Measurements from ENCODE around the gene TEAD1. TPM values are rescaled to one million over a fixed set of nuclear protein-coding genes. Genes with fewer than 3 reads are reported as not detected.

TEAD1 gene
- polyA plus RNA-seq, 1 donor from 2014 or later, result 12.2 TPM

DNA sequence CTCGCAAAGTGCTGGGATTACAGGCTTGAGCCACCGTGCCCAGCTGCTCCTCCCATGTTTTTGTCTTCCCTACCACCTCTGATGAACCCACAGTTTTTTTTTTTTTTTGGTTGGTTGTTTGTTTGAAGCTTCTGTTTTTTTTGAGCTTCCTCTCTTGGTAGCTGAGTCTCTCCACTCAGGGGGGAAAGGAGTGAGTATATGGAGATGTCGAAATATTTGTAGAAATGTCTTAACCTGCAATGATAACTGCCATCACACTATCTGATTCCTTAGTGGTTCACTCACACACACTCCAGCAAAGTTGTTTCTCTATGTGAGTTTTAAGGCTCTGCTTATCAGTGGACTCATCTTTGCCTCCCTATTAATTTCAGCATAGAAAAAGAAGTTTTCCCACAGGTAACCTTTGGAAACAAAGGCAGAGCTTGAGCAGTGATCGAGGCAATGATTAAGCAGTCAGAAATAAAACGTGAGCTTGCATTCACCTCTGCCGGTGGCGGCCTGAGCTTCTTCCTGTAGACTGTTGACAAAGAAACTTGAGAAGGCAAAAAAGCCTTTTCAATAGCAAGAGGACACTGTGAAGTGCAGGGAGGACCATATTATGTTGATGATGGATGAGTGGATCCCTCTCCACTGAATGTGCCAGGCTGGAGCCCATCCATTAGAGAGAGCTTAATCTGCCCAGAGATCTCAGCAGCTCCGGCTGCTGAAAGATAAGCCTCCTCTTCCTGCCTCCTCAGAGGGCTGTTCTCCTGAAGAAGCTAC, 305.9 kb downstream of the TEAD1 start:
- H3F3A ChIP-seq (ENCODE audit: insufficient read depth, low read length, poor library complexity, severe bottlenecking), result no peaks in the 10 kb centered on the region
- no peak overlapping the region for H3K4me2 ChIP-seq (ENCODE audit: low read length)
- no peaks in the 10 kb centered on the region for H3K9me3 ChIP-seq (ENCODE audit: low read length)
- no peak overlapping the region for H3K27ac ChIP-seq (ENCODE audit: low read length)
- TF ChIP-seq RAD21 (conservative IDR thresholded peaks at IDR 0.05), result no peak
- TF ChIP-seq MXI1 (conservative IDR thresholded peaks at IDR 0.05; ENCODE audit: poor library complexity, severe bottlenecking), result no peak
- no peak for TF ChIP-seq POLR2AphosphoS5 (IDR thresholded peaks at IDR 0.05)
- no peak for TF ChIP-seq EP300 (conservative IDR thresholded peaks at IDR 0.05; ENCODE audit: poor library complexity, severe bottlenecking)
- no peak for TF ChIP-seq EZH2 (IDR thresholded peaks at IDR 0.05; ENCODE audit: borderline replicate concordance, insufficient read depth, low read length, poor library complexity, severe bottlenecking)
- TF ChIP-seq, protein P1, sequence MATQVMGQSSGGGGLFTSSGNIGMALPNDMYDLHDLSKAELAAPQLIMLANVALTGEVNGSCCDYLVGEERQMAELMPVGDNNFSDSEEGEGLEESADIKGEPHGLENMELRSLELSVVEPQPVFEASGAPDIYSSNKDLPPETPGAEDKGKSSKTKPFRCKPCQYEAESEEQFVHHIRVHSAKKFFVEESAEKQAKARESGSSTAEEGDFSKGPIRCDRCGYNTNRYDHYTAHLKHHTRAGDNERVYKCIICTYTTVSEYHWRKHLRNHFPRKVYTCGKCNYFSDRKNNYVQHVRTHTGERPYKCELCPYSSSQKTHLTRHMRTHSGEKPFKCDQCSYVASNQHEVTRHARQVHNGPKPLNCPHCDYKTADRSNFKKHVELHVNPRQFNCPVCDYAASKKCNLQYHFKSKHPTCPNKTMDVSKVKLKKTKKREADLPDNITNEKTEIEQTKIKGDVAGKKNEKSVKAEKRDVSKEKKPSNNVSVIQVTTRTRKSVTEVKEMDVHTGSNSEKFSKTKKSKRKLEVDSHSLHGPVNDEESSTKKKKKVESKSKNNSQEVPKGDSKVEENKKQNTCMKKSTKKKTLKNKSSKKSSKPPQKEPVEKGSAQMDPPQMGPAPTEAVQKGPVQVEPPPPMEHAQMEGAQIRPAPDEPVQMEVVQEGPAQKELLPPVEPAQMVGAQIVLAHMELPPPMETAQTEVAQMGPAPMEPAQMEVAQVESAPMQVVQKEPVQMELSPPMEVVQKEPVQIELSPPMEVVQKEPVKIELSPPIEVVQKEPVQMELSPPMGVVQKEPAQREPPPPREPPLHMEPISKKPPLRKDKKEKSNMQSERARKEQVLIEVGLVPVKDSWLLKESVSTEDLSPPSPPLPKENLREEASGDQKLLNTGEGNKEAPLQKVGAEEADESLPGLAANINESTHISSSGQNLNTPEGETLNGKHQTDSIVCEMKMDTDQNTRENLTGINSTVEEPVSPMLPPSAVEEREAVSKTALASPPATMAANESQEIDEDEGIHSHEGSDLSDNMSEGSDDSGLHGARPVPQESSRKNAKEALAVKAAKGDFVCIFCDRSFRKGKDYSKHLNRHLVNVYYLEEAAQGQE (IDR thresholded peaks at IDR 0.05; ENCODE audit: borderline replicate concordance), result no peak
- no peak for TF ChIP-seq TAF1 (IDR thresholded peaks at IDR 0.05; ENCODE audit: low read depth)
- TF ChIP-seq, protein P2, sequence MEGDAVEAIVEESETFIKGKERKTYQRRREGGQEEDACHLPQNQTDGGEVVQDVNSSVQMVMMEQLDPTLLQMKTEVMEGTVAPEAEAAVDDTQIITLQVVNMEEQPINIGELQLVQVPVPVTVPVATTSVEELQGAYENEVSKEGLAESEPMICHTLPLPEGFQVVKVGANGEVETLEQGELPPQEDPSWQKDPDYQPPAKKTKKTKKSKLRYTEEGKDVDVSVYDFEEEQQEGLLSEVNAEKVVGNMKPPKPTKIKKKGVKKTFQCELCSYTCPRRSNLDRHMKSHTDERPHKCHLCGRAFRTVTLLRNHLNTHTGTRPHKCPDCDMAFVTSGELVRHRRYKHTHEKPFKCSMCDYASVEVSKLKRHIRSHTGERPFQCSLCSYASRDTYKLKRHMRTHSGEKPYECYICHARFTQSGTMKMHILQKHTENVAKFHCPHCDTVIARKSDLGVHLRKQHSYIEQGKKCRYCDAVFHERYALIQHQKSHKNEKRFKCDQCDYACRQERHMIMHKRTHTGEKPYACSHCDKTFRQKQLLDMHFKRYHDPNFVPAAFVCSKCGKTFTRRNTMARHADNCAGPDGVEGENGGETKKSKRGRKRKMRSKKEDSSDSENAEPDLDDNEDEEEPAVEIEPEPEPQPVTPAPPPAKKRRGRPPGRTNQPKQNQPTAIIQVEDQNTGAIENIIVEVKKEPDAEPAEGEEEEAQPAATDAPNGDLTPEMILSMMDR (IDR thresholded peaks at IDR 0.05; ENCODE audit: poor library complexity, severe bottlenecking), result no peak
- no peak for TF ChIP-seq SMC3 (conservative IDR thresholded peaks at IDR 0.05; ENCODE audit: poor library complexity)
- H3K4me3 ChIP-seq (ENCODE audit: low read length), result no peak overlapping the region
- H2AFZ ChIP-seq (ENCODE audit: low read depth, low read length), result no peak overlapping the region
- no peaks in the 10 kb centered on the region for H3K27me3 ChIP-seq (ENCODE audit: insufficient read depth, low read depth, low read length)
- no peaks in the 10 kb centered on the region for H3K36me3 ChIP-seq (ENCODE audit: insufficient read depth, low read length)
- no peaks in the 10 kb centered on the region for H3K9me2 ChIP-seq (ENCODE audit: insufficient read depth, low read length)
- no peaks in the 10 kb centered on the region for H3K79me2 ChIP-seq (replicated peaks; ENCODE audit: insufficient read depth, low read length)
- no peak overlapping the region for H3K9ac ChIP-seq (ENCODE audit: low read length)
- H4K20me1 ChIP-seq (ENCODE audit: insufficient read depth), result no peaks in the 10 kb centered on the region

DNA sequence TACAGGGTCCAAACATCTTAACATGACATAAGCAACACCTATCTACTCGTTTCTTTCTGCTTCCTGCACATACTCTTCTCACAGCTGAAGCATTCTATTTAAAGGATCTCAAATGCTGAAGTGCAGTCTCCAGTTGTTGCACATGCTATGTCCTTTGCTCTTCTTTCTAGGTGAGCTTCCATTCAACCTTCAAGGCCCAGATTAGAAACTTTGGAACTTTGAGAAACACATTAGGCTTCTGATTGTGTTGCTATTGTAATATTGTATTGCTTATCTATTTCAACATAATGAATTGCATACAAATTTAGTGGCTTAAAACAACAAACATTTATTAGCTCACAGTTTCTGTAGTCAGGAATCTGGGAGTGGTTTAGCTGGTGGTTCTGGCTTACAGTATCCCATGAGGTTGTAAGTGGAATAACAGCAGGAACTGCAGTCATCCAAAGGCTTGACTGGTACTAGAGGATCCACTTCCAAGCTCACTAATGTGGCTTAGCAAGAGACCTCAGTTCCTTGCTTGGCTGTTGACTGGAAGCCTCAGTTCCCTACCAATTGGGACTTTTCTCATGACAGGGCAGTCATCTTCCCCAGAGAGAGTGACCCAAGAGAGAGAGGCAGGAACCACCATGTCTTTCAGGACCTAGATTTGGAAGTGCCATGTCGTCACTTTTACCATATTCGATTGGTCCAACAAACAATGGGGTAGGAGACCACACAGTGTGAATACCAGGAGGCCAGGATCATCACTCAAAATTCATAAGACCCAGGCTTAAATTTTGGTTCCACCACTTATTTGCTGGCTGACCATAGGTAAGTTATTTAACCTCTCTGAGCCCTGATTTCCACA, 307.7 kb downstream of the TEAD1 start:
- no peaks in the 10 kb centered on the region for H4K20me1 ChIP-seq (ENCODE audit: insufficient read depth)
- no peaks in the 10 kb centered on the region for H3K9me3 ChIP-seq (ENCODE audit: low read length)
- H3K9me2 ChIP-seq (ENCODE audit: insufficient read depth, low read length), result no peaks in the 10 kb centered on the region
- H3K27me3 ChIP-seq (ENCODE audit: insufficient read depth, low read depth, low read length), result no peaks in the 10 kb centered on the region
- H3K36me3 ChIP-seq (ENCODE audit: insufficient read depth, low read length), result no peaks in the 10 kb centered on the region
- no peaks in the 10 kb centered on the region for H3F3A ChIP-seq (ENCODE audit: insufficient read depth, low read length, poor library complexity, severe bottlenecking)
- H2AFZ ChIP-seq (ENCODE audit: low read depth, low read length), result no peak overlapping the region
- H3K4me2 ChIP-seq (ENCODE audit: low read length), result no peak overlapping the region
- no peak for TF ChIP-seq RAD21 (conservative IDR thresholded peaks at IDR 0.05)
- no peak for TF ChIP-seq TAF1 (IDR thresholded peaks at IDR 0.05; ENCODE audit: low read depth)
- TF ChIP-seq MXI1 (conservative IDR thresholded peaks at IDR 0.05; ENCODE audit: poor library complexity, severe bottlenecking), result no peak
- TF ChIP-seq, protein P1 (IDR thresholded peaks at IDR 0.05; ENCODE audit: borderline replicate concordance), result no peak
- TF ChIP-seq, protein P2 (IDR thresholded peaks at IDR 0.05; ENCODE audit: poor library complexity, severe bottlenecking), result no peak
- no peak for TF ChIP-seq POLR2AphosphoS5 (IDR thresholded peaks at IDR 0.05)
- TF ChIP-seq SMC3 (conservative IDR thresholded peaks at IDR 0.05; ENCODE audit: poor library complexity), result no peak
- no peak for TF ChIP-seq EP300 (conservative IDR thresholded peaks at IDR 0.05; ENCODE audit: poor library complexity, severe bottlenecking)
- no peak for TF ChIP-seq EZH2 (IDR thresholded peaks at IDR 0.05; ENCODE audit: borderline replicate concordance, insufficient read depth, low read length, poor library complexity, severe bottlenecking)
- no peak overlapping the region for H3K4me3 ChIP-seq (ENCODE audit: low read length)
- H3K27ac ChIP-seq (ENCODE audit: low read length), result no peak overlapping the region
- no peak overlapping the region for H3K9ac ChIP-seq (ENCODE audit: low read length)
- no peaks in the 10 kb centered on the region for H3K79me2 ChIP-seq (replicated peaks; ENCODE audit: insufficient read depth, low read length)

Measured in neural cell (in vitro differentiated cells).